GM12873 (cell line): Measurements from ENCODE around the gene FCGR3B.
"Not testable (repeated sequence)": the region's sequence is repeated elsewhere in the genome, so short reads cannot be mapped to it uniquely, and the experiment has no call there.

Experiments
- TF ChIP-seq, protein P1 (sequence below): IDR thresholded peaks from 2 replicates; pipeline ENCODE4 v1.5.1; 2012; ENCODE audit warnings: low read depth, mild to moderate bottlenecking, moderate library complexity, low read length, control low read depth; ENCODE audit not compliant: insufficient read depth; ENCODE audit errors: missing control alignments

Gene FCGR3B

DNA sequence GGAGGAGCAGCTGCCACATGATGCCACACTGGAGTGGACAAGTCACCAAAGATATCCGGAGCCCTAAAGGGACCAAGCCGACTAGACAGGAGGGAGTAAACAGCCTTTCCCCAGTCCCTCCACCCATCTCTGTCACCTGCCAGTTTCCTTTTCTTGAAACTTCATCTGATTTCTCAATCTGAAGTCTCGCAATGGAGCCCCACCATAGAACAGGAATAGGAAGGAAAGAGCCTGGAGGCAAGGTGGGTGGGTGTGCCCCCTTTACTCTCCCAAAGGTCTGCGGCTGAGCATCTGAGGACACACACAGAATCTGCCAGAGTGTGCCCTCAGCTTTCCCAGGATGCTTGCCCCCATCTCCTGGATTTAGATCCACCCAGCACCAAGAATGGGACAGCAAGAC, at the start of gene FCGR3B:
TSS of gene FCGR3B (minus strand) at position 101 of the 400 bp plus-strand sequence. CDS start at position 19, 82 bp downstream.
- TF ChIP-seq, protein P1, sequence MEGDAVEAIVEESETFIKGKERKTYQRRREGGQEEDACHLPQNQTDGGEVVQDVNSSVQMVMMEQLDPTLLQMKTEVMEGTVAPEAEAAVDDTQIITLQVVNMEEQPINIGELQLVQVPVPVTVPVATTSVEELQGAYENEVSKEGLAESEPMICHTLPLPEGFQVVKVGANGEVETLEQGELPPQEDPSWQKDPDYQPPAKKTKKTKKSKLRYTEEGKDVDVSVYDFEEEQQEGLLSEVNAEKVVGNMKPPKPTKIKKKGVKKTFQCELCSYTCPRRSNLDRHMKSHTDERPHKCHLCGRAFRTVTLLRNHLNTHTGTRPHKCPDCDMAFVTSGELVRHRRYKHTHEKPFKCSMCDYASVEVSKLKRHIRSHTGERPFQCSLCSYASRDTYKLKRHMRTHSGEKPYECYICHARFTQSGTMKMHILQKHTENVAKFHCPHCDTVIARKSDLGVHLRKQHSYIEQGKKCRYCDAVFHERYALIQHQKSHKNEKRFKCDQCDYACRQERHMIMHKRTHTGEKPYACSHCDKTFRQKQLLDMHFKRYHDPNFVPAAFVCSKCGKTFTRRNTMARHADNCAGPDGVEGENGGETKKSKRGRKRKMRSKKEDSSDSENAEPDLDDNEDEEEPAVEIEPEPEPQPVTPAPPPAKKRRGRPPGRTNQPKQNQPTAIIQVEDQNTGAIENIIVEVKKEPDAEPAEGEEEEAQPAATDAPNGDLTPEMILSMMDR, result no peak

DNA sequence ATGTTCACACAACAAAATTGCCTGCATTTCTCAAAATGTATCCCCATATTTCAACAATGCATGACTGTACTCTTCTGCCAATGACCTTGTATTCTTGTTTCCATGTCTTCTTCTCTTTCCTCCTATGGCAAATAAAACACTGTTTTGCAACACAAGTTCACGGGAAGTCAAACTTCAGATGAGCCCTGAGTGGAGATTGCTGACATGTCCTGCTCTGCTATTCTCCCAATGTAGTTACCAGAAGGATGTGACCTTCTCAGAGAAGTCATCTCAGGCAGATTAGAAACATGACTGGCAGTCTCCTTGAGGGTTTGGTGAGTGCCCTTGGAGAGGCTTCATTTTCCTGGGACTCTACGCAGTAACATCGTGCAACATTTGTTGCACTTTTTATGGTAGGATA, 47.5 kb upstream of the FCGR3B start:
- TF ChIP-seq, protein P1, result no peak

DNA sequence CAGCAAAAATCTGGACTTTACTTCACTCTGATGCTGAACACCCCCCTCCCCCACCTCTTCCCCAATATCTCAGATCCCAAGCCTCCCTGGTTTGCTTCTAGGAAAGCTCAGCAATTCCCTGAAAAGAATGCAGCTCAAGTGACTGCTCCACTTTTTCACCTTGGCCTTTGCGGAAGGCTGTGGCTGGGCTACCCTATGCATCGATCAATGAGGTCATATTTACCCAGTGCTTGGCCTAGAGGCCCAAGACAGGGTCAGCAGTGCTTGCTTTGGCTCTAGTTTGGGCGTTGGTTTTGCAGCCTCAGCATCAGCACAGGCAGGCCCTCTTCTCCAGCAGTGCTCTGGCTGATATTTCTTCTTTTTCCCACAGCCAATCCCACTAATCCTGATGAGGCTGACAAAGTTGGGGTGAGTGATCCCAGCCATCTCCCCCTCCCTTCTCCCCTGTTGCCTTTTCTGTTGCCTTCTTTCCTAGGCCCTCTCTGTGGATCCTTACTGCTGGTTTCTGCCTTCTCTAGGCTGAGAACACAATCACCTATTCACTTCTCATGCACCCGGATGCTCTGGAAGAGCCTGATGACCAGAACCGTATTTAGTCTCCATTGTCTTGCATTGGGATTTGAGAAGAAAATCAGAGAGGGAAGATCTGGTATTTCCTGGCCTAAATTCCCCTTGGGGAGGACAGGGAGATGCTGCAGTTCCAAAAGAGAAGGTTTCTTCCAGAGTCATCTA, 46.1 kb upstream of the FCGR3B start:
- TF ChIP-seq, protein P1, result no peak

DNA sequence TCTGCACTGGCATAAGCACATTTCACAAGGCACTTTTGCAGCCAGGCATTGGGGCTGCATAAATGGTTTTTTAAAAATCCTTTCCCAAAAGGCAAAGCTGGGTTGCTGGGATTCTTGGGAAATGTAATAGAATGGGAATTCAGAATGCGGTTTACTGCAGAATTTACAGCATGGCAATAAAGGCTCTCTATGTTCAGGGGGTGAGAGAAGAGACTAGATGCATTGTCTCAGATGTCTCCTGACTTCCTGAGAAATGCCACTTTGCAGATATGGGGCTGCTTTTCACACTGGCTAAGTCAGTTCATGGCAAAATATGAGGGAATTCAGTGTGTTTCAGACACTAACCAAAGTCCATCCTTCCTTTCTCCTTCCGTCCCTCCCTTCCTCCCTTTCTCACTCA, 45.5 kb upstream of the FCGR3B start:
- TF ChIP-seq, protein P1, result no peak

DNA sequence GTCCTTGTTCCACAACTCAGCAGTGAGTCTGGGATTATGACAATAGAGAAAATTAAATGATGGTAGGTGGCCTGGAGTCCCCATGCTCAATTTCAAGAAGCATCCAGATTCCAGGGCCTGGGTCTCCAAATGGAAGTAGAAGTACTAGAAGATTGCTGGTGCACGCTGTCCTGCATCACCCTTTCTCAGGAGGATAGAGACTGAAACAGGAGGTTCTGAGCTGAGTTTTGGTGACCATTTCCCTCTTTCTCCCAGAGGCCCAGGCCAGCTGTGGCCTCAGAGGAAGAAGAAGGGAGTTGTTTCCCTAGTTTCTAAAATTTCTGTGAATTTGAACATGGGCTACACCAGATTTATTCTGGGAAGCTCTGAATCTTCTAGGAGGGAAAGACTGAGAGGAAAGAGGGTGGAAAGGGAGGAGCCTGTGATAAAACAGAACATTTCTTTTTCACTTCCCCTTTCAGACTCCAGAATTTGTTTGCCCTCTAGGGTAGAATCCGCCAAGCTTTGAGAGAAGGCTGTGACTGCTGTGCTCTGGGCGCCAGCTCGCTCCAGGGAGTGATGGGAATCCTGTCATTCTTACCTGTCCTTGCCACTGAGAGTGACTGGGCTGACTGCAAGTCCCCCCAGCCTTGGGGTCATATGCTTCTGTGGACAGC, 31.8 kb upstream of the FCGR3B start, which contains the start of gene FCGR2B:
TSS of gene FCGR2B (plus strand) at position 460 of the 656 bp plus-strand sequence. CDS start at position 559, 99 bp downstream.
- TF ChIP-seq, protein P1, result not testable (repeated sequence)

DNA sequence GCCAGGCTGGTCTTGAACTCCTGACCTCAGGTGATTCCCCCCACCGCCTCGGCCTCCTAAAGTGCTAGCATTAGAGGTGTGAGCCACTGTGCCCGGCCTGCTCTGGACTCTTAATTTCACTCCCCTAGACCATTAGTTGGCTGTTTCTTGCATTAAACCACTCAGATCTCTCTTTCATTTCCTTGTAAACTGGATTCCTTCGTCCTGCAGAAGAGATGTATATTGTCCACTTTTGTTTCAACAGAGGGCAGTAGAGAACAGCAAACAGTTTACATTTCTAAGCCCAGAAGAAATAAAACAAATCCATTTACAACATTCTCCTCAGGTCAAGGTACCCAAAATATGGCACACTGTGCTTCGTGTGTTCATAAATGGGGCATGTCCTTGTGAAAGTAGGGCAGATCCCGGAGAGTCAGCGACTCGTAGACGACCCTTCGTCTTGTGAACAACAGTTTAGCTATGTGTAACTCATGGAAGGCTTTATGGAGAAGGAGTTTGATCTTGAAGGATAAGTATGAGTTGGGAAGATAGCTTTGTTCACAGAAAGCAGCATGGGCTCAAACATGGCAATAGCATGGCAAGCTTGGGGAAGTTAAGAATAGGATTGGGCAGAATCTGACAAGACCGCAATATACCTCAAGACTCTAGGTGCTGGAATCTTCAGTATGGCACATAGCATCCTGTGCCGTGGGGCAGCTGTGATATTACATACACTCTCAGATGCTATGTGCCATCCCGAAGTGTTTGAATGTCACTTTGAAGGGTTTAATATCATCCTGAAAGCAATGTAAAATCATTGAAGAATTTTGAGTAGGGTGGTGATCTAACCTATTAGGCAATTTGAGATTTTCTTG, 16.8 kb upstream of the FCGR3B start:
- TF ChIP-seq, protein P1, result peak; percentile 37
